IMR-90 (cell line): ENCODE results near the gene NR5A2.

ENCODE experiments used
- CEBPB ChIP-seq: IDR thresholded peaks from 2 replicates; pipeline ENCODE4 v1.6.1; 2012; ENCODE audit warnings: low read depth, low read length, improper control_type of control experiment
- CTCF ChIP-seq: conservative IDR thresholded peaks from 2 replicates; pipeline ENCODE4 v1.5.1; 2012; ENCODE audit warnings: mild to moderate bottlenecking, low read depth, low read length, improper control_type of control experiment
- ELK1 ChIP-seq: fragments of 150-350 bp; IDR thresholded peaks from 2 replicates; pipeline ENCODE4 v1.6.1; 2016; ENCODE audit warnings: low read depth, mild to moderate bottlenecking, low read length, moderate library complexity, borderline replicate concordance
- MXI1 ChIP-seq: IDR thresholded peaks from 2 replicates; pipeline ENCODE4 v1.6.1; 2012; ENCODE audit warnings: low read depth, mild to moderate bottlenecking, low read length, moderate library complexity, borderline replicate concordance
- SMC3 ChIP-seq: fragments of 150-350 bp; IDR thresholded peaks from 2 replicates; pipeline ENCODE4 v1.6.1; 2016; ENCODE audit warnings: low read depth, mild to moderate bottlenecking, antibody characterized with exemption, low read length, moderate library complexity

- no peak for TF ChIP-seq ELK1
- no peak for TF ChIP-seq CTCF
- no peak for TF ChIP-seq CEBPB
- TF ChIP-seq SMC3: no peak
- no peak for TF ChIP-seq MXI1
These were observed 180.2 kb downstream of the NR5A2 start for GRCh38 chr1:200207711-200208126.
